Uterus (tissue), 2 donors: Measurements from ENCODE around the gene CHMP4B.

Source experiments
- POLR2A ChIP-seq, 2 donors: fragments of 450-650 bp; IDR thresholded peaks; one replicate each; pipeline ENCODE4 v1.6.1; 2016; ENCODE audit warnings: antibody characterized with exemption in 2 of 2, mild to moderate bottlenecking in 1 of 2, moderate library complexity in 1 of 2
- TF ChIP-seq, protein P1 (sequence below), 4 experiments: fragments of 200-600 bp in 2 of 4; fragments of 450-650 bp in 2 of 4; sonication (generic) in 2 of 4; IDR thresholded peaks; one replicate each; pipeline ENCODE4 v1.5.1; 2016 to 2019; ENCODE audit warnings: antibody characterized with exemption in 4 of 4, mild to moderate bottlenecking in 2 of 4, moderate library complexity in 1 of 4

DNA sequence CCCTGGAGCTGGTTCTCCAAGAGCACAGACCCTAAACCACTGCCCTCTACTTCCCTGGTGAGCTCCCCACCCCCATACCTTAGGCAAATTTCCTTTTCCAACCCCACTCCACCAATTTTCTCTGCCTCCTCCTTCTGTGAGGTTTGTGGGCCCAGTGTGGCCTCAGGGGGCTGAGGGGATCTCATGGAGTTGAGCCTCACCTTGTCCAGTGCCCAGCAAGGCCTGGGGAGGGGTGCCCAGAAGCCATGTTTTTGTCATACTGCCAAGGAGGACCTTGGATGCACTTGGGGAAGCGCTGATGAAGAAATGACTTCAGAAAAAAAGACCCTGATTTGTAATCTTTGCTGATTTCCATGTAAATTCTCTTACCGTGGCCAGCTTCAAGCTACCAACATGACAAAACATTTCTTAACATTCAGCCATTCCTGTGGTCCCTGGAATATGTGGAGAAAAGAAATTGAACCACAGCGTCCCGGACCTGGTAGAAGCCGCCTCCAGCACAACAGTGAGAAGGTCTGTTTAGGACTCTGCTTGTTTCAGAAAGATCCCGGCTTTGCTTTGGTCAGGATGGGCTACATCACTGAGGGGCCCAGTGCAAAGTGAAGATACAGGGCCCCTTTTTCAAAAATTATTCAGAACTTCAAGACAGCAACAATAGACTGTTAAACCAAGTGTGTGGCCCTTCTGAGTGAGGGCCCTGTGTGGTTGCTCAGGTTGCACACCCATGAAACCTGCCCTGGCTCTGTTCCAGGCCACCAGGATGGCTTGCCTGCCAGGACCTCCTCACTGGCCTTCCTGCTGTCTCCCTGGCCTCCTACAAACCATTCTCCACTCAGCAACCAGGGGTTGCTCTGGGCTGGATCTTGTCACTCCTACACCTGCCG lies 52.5 kb downstream of the CHMP4B start:
- TF ChIP-seq, protein P1, sequence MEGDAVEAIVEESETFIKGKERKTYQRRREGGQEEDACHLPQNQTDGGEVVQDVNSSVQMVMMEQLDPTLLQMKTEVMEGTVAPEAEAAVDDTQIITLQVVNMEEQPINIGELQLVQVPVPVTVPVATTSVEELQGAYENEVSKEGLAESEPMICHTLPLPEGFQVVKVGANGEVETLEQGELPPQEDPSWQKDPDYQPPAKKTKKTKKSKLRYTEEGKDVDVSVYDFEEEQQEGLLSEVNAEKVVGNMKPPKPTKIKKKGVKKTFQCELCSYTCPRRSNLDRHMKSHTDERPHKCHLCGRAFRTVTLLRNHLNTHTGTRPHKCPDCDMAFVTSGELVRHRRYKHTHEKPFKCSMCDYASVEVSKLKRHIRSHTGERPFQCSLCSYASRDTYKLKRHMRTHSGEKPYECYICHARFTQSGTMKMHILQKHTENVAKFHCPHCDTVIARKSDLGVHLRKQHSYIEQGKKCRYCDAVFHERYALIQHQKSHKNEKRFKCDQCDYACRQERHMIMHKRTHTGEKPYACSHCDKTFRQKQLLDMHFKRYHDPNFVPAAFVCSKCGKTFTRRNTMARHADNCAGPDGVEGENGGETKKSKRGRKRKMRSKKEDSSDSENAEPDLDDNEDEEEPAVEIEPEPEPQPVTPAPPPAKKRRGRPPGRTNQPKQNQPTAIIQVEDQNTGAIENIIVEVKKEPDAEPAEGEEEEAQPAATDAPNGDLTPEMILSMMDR (IDR thresholded peaks at IDR 0.05): no peak
- no peak for TF ChIP-seq POLR2A (IDR thresholded peaks at IDR 0.05)
